Stimulated activated naive CD8-positive, alpha-beta T cell treated with anti-CD3 and anti-CD28 coated beads, Interleukin-15, amount 100 ng/mL, for 72 hours (primary cell): Measurements from ENCODE around the gene GGT5.
"Not testable (repeated sequence)": the region's sequence is repeated elsewhere in the genome, so short reads cannot be mapped to it uniquely, and the experiment has no call there.

ENCODE experiments used
- ATAC-seq: fragments of 150-1000 bp; cut with Tn5 transposase; 2 replicates; pipeline ENCODE4 v1.10.0; 2021; ENCODE audit warnings: mild to moderate bottlenecking, moderate library complexity
- DNase-seq, 2 donors: peaks; one replicate each; pipeline ENCODE4 v3.0.0; 2021 to 2022
- H3K27ac Mint-ChIP-seq, 2 donors: one replicate each; pipeline ENCODE4 v1.8.0; 2022; ENCODE audit warnings: mild to moderate bottlenecking in 2 of 2, mixed read lengths in 2 of 2, moderate library complexity in 2 of 2
- H3K27me3 Mint-ChIP-seq: one replicate; pipeline ENCODE4 v1.8.0; 2022; ENCODE audit warnings: mixed read lengths
- H3K4me1 Mint-ChIP-seq: one replicate; pipeline ENCODE4 v1.8.0; 2022; ENCODE audit warnings: mild to moderate bottlenecking, mixed read lengths
- H3K4me3 Mint-ChIP-seq, 2 donors: one replicate each; pipeline ENCODE4 v1.8.0; 2022; ENCODE audit warnings: mild to moderate bottlenecking in 2 of 2, mixed read lengths in 2 of 2, moderate library complexity in 1 of 2
- H3K9me3 Mint-ChIP-seq, 2 donors: one replicate each; pipeline ENCODE4 v1.8.0; 2022; ENCODE audit warnings: mixed read lengths in 2 of 2

GGT5 gene

DNA sequence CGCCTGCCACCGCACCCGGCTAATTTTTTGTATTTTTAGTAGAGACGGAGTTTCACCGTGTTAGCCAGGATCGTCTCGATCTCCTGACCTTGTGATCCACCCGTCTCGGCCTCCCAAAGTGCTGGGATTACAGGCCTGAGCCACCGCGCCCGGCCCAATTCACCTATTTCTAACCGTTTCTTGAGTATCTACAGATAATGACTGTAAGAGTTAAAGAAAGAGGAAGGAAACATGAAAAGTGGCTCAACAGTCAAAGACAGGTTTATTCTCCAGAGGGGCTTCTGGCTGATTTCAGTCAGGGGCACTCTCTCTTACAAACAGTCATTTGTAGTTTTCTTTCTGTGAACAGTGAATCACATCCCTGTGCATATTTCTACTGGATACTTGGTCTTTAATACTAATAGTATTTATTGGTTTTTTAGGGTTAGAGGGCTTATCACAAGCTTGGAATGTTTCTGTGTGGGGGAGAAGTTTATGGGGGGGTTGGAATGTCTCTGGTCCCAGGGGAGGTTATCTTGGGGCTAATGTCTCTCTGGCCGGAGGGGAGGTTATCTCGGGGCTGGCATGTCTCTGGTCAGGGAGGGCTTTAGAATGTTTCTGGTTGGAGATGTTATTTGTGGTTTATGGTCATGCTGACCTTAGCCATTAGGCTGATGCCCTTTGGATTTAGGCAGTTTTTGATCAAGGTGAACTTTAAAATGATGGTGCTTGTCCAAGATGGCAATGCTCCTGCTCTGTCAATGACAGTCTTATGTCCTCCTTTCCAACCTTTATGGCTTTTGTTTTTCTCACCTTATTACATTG, 38.2 kb downstream of the GGT5 start:
- not testable (repeated sequence) for H3K4me3 Mint-ChIP-seq, H3K27me3 Mint-ChIP-seq, H3K9me3 Mint-ChIP-seq, ATAC-seq, DNase-seq
- H3K27ac Mint-ChIP-seq, result peak overlapping the region in 1 of 2 donors; percentile 75
- H3K4me1 Mint-ChIP-seq, result peaks cover 19% of the 10 kb centered on the region

DNA sequence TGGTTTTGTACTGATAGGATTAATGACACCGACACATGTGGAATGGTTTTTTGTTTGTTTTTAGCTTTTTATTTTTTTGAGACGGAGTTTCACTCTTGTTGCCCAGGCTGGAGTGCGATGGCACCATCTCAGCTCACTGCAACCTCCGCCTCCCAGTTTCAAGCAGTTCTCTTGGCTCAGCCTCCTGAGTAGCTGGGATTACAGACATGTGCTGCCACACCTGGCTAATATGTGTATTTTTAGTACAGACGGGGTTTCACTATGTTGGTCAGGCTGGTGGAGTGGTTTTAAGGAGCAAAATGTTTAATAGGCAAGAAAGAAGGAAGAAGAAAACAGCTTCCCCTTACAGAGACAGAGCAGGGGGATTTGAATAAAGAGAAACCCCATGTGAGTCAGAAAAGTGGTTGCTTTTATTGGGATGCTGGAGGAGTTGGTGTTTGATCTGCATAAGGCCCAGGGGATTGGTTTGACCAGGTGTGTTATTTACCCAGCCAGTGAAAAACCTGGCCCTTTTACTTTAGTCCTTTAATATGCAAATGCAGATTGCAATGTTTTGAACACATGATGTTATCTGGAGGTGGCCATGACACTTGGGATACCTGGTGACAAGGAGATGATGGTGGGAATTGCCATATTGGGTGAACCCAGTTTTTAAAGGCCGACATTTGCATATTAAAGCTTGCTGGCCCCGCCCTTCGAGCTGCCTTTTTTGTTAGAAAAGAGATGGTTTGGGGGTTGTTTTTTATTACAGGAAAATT, 39.3 kb downstream of the GGT5 start:
- peaks cover 19% of the 10 kb centered on the region for H3K4me1 Mint-ChIP-seq
- ATAC-seq, result no peak
- no peak overlapping the region for H3K27ac Mint-ChIP-seq
- no peak for DNase-seq
- no peak overlapping the region for H3K4me3 Mint-ChIP-seq
- H3K9me3 Mint-ChIP-seq, result no peaks in the 10 kb centered on the region
- H3K27me3 Mint-ChIP-seq, result no peaks in the 10 kb centered on the region

DNA sequence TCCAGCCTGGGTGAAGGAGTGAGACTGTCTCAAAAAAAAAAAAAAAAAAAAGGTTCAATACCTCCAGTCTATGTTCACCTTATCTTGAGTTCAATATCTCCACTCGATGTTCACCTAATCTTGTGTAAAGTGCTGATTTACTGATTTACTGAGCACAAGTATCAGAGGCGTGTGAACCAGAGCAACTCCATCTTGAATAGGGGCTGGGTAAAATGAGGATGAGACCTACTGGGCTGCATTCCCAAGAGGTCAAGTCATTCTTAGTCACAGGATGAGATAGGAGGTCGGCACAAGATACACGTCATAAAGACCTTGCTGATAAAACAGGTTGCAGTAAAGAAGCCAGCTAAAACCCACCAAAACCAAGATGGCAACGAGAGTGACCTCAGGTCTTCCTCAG, 41.0 kb downstream of the GGT5 start:
- not testable (repeated sequence) for H3K27ac Mint-ChIP-seq, H3K9me3 Mint-ChIP-seq, H3K4me3 Mint-ChIP-seq, DNase-seq, ATAC-seq, H3K27me3 Mint-ChIP-seq
- H3K4me1 Mint-ChIP-seq, result peaks cover 19% of the 10 kb centered on the region

DNA sequence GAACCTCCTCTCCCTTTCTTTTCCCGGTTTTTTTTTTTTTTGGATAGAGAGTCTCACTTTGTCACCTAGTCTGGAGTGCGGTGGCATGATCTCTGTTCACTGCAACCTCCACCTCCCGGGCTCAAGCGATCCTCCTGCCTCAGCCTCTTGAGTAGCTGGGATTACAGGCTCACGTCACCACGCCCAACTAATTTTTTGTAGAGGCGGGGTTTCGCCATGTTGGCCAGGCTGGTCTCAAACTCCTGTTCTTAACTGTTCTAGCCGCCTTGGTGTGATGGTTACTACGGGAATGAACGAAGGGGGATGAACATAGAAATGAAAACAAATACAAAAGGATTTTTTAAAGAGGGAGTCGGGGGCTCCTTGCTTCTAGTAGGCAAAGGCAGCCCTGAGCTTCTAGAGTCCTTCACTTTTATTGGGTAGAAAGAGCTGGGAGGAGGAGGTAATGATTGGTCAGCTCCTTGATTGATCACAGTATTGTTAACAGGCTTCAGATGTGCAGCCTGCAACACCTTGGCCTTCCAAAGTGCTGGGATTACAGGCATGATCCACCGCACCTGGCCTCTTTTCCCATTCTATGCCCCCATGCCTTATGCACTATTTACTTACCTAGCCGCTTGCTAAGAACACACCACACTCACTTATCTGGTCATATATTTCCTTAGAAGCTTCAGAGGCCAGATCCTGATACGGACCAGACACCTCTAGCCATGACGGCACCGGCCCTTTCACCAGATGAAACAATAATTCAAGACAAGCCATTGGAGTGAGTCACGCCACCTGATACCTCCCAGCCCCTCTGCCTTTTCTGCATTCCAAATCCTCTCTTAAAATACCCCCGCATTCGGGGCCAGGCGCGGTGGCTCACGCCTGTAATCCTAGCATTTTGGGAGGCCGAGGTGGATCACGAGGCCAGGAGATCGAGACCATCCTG, 42.9 kb downstream of the GGT5 start:
- ATAC-seq, result no peak
- Mint-ChIP-seq H3K9me3 (no peaks in the 10 kb centered on the region), H3K27me3 (no peaks in the 10 kb centered on the region), H3K4me3 (no peak overlapping the region), H3K27ac (no peak overlapping the region), H3K4me1 (peaks cover 13% of the 10 kb centered on the region)
- DNase-seq, result no peak

DNA sequence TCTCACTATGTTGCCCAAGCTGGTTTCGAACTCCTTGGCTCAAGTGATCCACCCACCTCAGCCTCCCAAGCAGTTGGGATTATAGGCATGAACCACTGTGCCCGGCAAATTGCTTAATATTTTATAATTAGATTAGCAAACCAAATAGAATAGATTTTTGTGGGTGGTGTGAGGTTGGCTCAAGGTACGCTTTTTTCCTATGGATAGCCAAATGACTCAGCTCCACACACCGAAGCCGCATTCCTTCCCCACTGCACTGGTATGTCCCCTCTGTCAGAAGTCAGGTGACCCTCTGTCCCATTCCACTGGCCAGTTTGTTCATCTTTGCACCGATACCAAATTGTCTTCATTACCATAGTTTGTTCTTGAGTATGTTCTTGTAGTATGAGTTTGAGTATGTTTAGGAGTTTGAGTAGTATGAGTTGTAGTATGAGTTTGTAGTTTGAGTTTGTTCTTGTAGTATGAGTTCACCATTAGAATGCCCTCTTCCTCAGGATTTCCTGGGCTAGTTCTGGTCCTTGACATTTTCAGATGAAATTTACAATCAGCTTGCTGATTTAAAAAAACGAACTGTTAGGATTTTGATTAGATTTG, 44.2 kb downstream of the GGT5 start:
- H3K27me3 Mint-ChIP-seq, result no peaks in the 10 kb centered on the region
- H3K9me3 Mint-ChIP-seq, result no peaks in the 10 kb centered on the region
- no peak for ATAC-seq

DNA sequence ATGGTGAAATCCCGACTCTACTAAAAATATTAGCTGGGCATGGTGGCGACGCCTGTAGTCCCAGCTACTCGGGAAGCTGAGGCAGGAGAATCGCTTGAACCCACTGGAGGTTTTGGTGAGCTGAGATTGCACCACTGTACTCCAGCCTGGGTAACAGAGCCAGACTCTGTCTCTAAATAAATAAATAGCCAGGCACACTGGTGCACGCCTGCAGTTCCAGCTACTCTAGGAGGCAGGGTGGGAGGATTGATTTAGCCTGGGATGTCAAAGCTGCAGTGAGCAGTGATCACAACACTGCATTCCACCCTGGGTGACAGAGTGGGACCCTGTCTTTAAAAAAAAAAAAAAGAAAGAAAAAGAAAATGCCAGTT, 46.2 kb downstream of the GGT5 start:
- no peak overlapping the region for H3K4me3 Mint-ChIP-seq
- H3K27me3 Mint-ChIP-seq, result no peaks in the 10 kb centered on the region
- DNase-seq (no peak), ATAC-seq (no peak)
- H3K27ac Mint-ChIP-seq, result no peak overlapping the region
- H3K4me1 Mint-ChIP-seq, result peaks cover 8% of the 10 kb centered on the region
- H3K9me3 Mint-ChIP-seq, result no peaks in the 10 kb centered on the region

More for the DNA sequence above, 44.2 kb downstream of the GGT5 start:
- Mint-ChIP-seq H3K4me3 (no peak overlapping the region), H3K27ac (peak overlapping the region in 1 of 2 donors; percentile 36), H3K4me1 (peaks cover 8% of the 10 kb centered on the region)
- DNase-seq, result no peak

DNA sequence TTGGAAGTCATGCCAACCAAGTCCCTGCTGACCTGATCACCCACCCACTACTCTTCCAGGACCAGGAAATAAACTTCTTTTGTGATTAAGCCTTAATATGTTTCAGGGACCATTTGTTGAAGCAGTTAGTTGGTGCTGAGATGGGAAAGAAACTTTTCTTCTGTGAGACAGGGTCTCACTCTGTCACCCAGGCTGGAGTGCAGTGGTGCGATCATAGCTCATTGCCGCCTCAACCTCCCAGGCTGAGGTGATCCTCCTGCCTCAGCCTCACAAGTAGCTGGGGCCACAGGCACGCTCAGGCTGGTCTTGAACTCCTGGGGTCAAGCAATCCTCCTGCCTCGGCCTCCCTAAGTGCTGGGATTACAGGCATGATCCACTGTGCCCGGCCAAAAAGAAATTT, 53.0 kb downstream of the GGT5 start:
- H3K27me3 Mint-ChIP-seq, result no peaks in the 10 kb centered on the region
- peaks cover 8% of the 10 kb centered on the region for H3K4me1 Mint-ChIP-seq
- no peak overlapping the region for H3K27ac Mint-ChIP-seq
- no peak overlapping the region for H3K4me3 Mint-ChIP-seq
- ATAC-seq (no peak), DNase-seq (no peak)
- no peaks in the 10 kb centered on the region for H3K9me3 Mint-ChIP-seq

DNA sequence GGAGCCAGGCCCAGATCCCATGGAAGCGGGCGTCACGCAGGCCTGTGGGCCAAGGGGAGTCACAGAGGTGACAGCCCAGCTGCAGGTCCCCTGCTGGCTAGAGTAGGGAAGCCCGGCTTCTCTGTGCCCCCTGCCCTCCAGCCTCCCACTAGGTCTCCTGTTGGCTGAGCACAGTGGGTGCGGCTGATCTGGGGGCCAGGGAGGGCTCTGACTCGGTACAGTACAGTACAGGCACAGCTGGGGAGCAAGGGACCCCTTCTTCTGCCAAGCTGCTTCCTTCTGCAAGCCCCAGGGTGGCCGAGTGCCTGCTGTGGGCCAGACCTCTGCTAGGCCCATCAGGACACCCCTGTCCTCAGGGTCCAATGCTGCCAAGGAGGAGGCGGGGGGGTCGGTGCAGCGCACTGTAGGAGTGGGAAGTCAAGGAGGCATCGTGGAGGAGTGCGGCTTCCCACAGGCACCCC, 53.5 kb downstream of the GGT5 start:
- Mint-ChIP-seq H3K27me3 (no peaks in the 10 kb centered on the region), H3K27ac (no peak overlapping the region), H3K4me3 (no peak overlapping the region), H3K4me1 (peaks cover 8% of the 10 kb centered on the region), H3K9me3 (no peaks in the 10 kb centered on the region)
- no peak for ATAC-seq
- no peak for DNase-seq

DNA sequence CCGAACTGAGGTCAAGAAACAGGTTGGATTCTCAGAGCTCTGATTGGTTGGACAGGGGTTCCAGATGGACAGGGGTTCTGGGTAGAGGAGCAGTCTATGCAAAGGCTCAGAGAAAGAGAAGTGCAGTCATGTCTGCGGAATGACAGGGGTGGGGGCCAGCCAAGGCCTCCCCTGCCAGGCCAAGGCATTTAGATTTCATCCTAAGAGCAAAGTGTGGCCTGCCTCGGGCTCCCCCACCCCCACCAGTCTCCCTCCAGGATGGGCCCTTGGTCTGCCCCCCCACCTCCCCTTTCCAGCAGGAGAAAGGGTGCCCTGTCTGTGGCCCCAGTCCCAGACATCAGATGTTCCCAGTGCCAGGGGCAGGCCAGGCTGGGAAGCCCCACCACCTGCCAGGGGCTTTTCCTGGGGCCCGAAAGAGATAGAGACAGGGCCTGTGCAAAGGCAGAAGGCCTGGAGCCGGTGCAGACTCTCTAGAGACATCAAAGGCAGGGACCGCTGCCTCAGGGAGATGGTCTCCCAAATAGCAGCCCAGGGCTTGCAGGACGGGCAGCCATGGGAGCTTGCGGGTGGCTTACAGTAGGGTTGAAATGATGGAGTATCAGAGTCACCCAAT, 54.2 kb downstream of the GGT5 start:
- H3K27ac Mint-ChIP-seq, result no peak overlapping the region
- H3K27me3 Mint-ChIP-seq, result no peaks in the 10 kb centered on the region
- H3K4me1 Mint-ChIP-seq, result peaks cover 8% of the 10 kb centered on the region
- no peak overlapping the region for H3K4me3 Mint-ChIP-seq
- no peak for ATAC-seq
- DNase-seq, result no peak
- H3K9me3 Mint-ChIP-seq, result no peaks in the 10 kb centered on the region

DNA sequence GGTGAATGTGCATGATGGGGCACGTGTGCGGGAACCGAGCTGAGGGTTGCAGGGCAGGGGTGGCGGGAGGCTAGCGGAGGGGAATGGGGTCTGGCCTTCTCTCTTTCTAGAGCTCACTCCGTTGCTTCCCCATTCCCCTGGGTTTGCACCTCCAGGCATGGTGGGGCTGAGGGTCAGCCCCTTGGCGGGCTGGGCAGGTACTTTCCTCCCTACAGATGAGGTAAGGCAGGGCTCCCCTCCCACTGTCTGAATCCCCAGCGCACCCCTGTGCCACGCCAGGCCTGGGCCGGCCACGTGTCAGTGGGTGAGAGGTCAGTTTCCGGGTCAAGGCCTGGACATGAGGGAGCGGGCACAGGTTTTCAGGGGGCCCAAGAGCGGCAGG, 54.7 kb downstream of the GGT5 start:
- no peak for DNase-seq
- H3K4me3 Mint-ChIP-seq, result no peak overlapping the region
- no peak overlapping the region for H3K27ac Mint-ChIP-seq
- no peaks in the 10 kb centered on the region for H3K9me3 Mint-ChIP-seq
- no peak for ATAC-seq
- no peaks in the 10 kb centered on the region for H3K27me3 Mint-ChIP-seq
- peaks cover 8% of the 10 kb centered on the region for H3K4me1 Mint-ChIP-seq

DNA sequence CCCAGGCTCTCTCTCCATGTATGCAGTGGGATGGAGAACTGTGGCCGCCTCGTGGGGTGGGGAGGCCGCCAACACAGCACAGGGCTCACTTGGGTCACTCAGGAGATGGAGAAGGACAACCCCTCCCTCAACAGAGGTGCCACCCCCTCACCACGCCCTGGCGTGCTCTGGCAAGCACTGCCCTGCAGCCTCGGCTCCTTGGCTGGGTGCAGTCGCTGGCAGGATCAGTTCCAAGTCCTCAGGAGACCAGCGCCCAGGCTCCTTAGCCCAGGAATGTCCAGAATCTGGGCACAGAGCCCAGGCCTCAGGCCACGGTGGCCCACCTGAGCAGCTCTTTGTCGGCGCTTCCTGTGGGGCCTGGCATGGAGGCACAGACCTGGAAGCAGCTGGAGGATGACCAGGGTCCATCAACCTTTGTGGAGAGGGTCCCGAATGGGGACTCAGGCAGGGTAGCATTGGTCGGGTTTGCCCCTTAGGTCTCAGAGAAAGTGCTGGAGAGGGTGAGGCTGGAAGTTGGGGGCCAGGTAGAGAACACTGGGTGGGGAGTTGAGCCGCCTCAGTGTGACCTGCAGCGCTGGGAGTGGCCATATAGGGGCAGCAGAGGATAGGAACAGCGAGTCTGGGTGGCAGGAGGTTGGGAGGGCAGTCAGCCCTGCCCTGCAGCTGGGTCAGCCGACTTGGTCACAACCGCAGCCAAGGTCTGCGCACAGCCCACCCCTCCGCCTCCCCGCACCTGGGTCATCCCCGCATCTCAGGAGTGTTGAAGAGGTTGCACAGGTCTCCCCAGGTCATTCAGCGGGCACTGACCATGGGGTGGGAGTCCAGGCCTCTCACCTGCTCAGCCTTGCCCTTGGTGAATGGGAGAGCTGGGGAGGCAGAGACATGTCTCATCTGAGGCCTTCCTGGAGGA, 55.4 kb downstream of the GGT5 start:
- ATAC-seq, result peak; percentile 64
- H3K27ac Mint-ChIP-seq, result no peak overlapping the region

DNA sequence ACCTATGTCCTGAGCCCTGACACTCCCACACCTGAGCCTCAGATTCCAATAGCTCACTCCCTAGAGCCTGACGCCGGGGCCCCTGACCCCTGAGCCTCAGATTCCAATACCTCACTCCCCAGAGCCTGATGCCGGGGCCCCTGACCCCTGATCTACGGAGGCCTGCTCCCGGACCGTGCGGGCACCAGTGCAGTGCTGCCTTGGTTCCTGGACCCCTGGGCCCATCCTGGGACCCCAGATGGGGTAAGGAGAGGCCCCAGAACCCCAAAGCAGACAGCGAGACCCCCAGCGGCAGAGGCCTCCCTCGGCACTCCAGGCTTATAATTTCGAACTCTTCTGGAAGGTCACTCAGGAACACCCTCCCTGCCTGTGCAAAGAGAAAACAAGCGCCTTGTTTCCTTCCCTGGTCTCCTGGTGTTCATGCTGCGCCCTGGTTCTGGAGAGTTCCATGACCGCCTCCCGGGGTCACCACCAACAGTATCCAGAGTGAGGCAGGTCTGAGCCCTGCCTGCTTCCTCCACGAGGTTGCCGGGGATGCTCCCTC, 56.1 kb downstream of the GGT5 start:
- Mint-ChIP-seq H3K4me1 (peaks cover 8% of the 10 kb centered on the region), H3K27ac (no peak overlapping the region), H3K27me3 (no peaks in the 10 kb centered on the region), H3K9me3 (no peaks in the 10 kb centered on the region), H3K4me3 (no peak overlapping the region)
- ATAC-seq (no peak), DNase-seq (no peak)

More for the DNA sequence above, 55.4 kb downstream of the GGT5 start:
- no peaks in the 10 kb centered on the region for H3K9me3 Mint-ChIP-seq
- no peak overlapping the region for H3K4me3 Mint-ChIP-seq
- peaks cover 8% of the 10 kb centered on the region for H3K4me1 Mint-ChIP-seq
- no peaks in the 10 kb centered on the region for H3K27me3 Mint-ChIP-seq
- peak; percentile 43 to 52 for DNase-seq

DNA sequence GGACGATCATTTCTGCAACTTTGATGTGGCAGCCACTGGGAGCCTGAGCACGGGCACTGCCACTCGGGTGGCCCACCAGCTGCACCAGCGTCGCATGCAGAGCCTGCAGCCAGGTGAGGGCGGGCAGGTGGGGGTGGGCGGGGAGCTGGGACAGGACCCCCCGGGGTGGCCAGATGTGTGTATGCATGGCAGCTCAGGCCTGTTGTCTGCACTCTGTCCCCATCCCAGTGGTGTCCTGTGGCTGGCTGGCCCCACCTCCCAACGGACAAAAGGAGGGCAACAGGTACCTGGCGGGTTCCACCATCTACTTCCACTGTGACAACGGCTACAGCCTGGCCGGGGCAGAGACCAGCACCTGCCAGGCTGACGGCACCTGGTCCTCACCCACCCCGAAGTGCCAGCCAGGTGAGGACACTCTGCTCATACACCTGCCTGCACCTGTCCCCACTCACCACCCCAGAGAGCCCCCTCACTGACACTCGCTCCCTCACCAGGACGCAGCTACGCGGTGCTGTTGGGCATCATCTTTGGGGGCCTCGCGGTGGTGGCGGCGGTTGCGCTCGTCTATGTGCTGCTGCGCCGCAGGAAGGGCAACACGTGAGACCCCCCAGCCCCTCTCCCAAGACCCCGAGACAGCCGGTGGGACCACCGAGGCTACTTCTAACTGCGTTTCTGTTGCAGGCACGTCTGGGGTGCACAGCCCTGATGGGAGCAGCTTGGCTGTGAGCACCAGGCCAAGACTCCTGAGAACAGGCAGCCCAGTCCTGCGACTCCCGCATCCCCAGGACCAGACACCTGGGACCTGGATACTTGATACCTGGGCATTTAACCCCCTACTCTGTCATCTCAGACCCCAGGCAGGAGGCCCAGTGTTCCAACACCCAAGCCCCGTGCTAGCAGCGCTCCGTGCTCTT, 56.9 kb downstream of the GGT5 start:
- H3K4me1 Mint-ChIP-seq, result peaks cover 8% of the 10 kb centered on the region
- no peaks in the 10 kb centered on the region for H3K9me3 Mint-ChIP-seq
- ATAC-seq, result no peak
- no peak for DNase-seq
- H3K4me3 Mint-ChIP-seq, result no peak overlapping the region
- H3K27ac Mint-ChIP-seq, result peak overlapping the region in 1 of 2 donors; percentile 42
- H3K27me3 Mint-ChIP-seq, result no peaks in the 10 kb centered on the region
